Neural crest cell (in vitro differentiated cells): ENCODE data around the gene IMP4. TPM values are rescaled to one million over a fixed set of nuclear protein-coding genes. Genes with fewer than 3 reads are reported as not detected.

ENCODE experiments used
- DNase-seq: peaks from one replicate; pipeline ENCODE4 v3.0.0; 2021; ENCODE audit warnings: low read depth, mixed read lengths, low spot score
- H3K27ac Mint-ChIP-seq: one replicate; pipeline ENCODE4 v1.8.0; 2021; ENCODE audit warnings: mild to moderate bottlenecking, mixed read lengths; ENCODE audit not compliant: unreplicated experiment
- H3K27me3 Mint-ChIP-seq: 2 replicates; pipeline ENCODE4 v1.8.0; 2021; ENCODE audit warnings: low read depth, mild to moderate bottlenecking, mixed read lengths
- H3K36me3 Mint-ChIP-seq: 2 replicates; pipeline ENCODE4 v1.8.0; 2021; ENCODE audit warnings: low read depth, mild to moderate bottlenecking, mixed read lengths
- H3K4me1 Mint-ChIP-seq: 2 replicates; pipeline ENCODE4 v1.8.0; 2021; ENCODE audit warnings: mixed read lengths
- H3K4me3 Mint-ChIP-seq: one replicate; pipeline ENCODE4 v1.8.0; 2021; ENCODE audit warnings: mild to moderate bottlenecking, mixed read lengths
- H3K9me3 Mint-ChIP-seq: 2 replicates; pipeline ENCODE4 v1.8.0; 2021; ENCODE audit warnings: mixed read lengths
- total RNA-seq: library from RNA; stranded (reverse); gene quantifications from 2 replicates; pipeline ENCODE4 v1.2.1, GENCODE V29; 2021
- TF ChIP-seq, protein P1 (sequence below): fragments of 200-600 bp; sonication (generic); conservative IDR thresholded peaks from 2 replicates; pipeline ENCODE4 v1.5.0; 2021; ENCODE audit warnings: antibody characterized with exemption, mild to moderate bottlenecking

IMP4 gene
- total RNA-seq, 1 donor from 2014 or later: 62.1 TPM

DNA sequence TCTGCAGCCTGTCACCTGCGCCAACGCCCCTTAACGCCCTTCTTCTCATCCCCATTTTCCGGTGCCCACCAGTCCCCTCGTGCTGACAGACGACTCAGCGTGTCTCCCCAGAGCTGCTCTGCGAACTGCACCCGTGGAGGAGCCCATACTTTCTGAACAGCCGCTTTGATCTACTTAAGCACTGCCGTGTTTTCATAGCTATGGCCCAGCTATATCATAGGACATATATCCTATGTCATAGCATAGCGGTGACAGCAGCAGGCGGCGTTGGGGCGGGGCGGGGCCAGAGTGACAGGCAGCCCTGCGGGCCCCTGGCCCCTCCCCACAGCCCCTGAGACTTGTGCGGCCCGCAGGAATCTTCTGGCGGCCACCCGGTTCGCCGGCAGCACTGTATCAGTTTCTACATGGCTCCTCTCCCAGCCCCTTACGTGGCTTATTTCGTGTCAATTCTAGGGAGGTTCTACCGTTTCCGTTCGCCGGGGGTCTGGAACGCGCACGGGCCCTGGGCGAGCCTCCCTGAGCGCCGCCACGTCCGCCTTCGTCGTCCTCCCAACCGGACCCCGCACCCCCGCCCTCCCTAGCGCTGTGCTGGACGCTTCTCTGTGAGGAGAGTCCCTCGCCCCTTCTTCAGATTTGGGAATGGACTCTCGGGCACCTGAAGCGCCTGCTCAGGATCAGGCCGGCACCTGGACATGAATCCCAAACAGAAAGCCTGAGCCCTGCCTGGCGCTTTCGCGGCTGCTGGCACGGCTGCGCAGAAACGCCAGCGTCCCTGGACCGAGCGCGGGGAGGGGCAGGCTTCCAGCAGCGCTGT, 48.6 kb downstream of the IMP4 start:
- Mint-ChIP-seq H3K9me3 (no peaks in the 10 kb centered on the region), H3K27ac (peak overlapping the region; percentile 51), H3K27me3 (peaks cover 26% of the 10 kb centered on the region), H3K4me1 (peaks cover 42% of the 10 kb centered on the region), H3K36me3 (no peaks in the 10 kb centered on the region), H3K4me3 (peak overlapping the region; percentile 84)
- TF ChIP-seq, protein P1, sequence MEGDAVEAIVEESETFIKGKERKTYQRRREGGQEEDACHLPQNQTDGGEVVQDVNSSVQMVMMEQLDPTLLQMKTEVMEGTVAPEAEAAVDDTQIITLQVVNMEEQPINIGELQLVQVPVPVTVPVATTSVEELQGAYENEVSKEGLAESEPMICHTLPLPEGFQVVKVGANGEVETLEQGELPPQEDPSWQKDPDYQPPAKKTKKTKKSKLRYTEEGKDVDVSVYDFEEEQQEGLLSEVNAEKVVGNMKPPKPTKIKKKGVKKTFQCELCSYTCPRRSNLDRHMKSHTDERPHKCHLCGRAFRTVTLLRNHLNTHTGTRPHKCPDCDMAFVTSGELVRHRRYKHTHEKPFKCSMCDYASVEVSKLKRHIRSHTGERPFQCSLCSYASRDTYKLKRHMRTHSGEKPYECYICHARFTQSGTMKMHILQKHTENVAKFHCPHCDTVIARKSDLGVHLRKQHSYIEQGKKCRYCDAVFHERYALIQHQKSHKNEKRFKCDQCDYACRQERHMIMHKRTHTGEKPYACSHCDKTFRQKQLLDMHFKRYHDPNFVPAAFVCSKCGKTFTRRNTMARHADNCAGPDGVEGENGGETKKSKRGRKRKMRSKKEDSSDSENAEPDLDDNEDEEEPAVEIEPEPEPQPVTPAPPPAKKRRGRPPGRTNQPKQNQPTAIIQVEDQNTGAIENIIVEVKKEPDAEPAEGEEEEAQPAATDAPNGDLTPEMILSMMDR: no peak
- DNase-seq: peak; percentile 62

DNA sequence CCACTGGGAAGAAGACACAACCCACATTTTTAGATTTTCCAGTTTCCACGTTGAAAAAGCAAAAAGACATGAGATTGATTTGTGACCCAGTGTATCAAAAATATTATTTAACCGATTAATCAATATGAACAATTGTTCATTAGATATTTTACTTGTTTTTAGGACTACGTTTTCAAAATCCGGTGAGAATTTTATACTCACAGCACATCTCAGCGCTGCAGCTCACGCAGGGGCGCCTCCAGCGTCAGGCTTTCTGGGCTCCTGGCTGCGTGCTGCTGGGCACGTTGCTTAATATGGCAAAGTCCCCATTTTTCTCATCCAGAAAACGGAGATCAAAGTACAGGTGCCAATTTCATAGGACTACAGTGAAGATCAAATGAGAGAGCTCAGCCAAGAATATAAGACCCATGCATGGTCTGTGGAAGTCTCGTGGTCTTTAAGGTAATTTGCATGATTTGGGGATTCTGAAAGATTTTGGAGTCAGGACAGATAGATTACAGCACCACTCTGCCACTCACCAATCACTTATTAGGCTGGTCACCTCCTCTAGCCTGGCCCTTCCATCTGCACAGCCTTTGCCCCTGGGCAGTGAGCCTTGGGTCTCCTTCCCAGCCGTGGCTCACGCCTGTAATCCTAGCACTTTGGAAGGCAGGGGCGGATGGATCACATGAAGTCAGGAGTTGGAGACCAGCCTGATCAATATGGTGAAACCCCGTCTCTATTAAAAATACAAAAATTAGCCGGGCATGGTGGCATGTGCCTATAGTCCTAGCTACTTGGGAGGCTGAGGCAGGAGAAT, 49.4 kb downstream of the IMP4 start:
- TF ChIP-seq, protein P1: no peak
- H3K9me3 Mint-ChIP-seq: no peaks in the 10 kb centered on the region
- H3K27me3 Mint-ChIP-seq: peaks cover 23% of the 10 kb centered on the region
- H3K27ac Mint-ChIP-seq: peak overlapping the region; percentile 51
- peaks cover 34% of the 10 kb centered on the region for H3K4me1 Mint-ChIP-seq
- H3K36me3 Mint-ChIP-seq: no peaks in the 10 kb centered on the region
- DNase-seq: no peak
- peak overlapping the region; percentile 84 for H3K4me3 Mint-ChIP-seq

DNA sequence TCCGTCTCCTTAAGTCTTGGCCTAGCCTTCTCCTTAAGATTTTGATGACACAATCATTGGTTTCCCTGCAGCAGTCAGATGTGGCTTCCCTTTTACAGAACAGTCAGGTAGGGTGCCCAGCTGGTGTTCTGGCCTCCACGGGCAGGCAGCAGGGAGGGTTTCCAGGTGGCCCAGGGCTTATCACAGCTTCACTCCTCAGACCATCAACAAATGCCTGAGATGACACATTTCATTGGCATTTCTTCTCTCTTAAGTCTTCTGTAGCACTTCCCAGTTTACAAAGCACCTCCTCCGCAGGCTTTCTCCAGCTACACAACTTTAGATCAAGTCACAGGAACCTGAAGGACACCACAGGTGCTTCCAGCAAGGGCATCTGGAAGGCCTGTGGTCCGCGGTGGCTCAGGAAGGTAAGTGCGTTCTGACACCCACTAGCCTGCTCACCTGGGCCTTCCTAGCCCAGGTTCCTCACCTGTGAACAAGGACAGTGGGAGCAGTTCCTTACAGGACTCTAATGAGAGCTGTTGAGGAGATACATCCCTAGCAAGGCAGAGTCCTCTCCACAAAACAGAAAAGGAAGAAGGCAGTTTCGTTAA, 50.7 kb downstream of the IMP4 start:
- TF ChIP-seq, protein P1: no peak
- Mint-ChIP-seq H3K36me3 (no peaks in the 10 kb centered on the region), H3K4me1 (peaks cover 21% of the 10 kb centered on the region), H3K4me3 (peak overlapping the region; percentile 57), H3K27ac (no peak overlapping the region), H3K27me3 (peaks cover 25% of the 10 kb centered on the region), H3K9me3 (no peaks in the 10 kb centered on the region)
- no peak for DNase-seq

Other genes with a start within 250 kb of the IMP4 start
- gene POTEF, start 213.7 kb upstream of the IMP4 start, total RNA-seq: 8.4 and 11.0 TPM in 2 replicates
- gene CCDC74B, start 197.8 kb upstream of the IMP4 start, total RNA-seq: 12.6 and 13.9 TPM in 2 replicates
- 91.7 and 103 TPM in 2 replicates for gene SMPD4, start 161.3 kb upstream of the IMP4 start, total RNA-seq
- gene MZT2B, start 160.6 kb upstream of the IMP4 start, total RNA-seq: 240 and 242 TPM in 2 replicates
- gene TUBA3E, start 144.5 kb upstream of the IMP4 start, total RNA-seq: not detected in 2 replicates
- 30.4 and 31.3 TPM in 2 replicates for gene PTPN18, start 13.2 kb downstream of the IMP4 start, total RNA-seq
- gene POTEI, start 166.4 kb downstream of the IMP4 start, total RNA-seq: 1.1 and 1.3 TPM in 2 replicates
- not detected in 2 replicates for gene CFC1B, start 178.3 kb downstream of the IMP4 start, total RNA-seq